ENCODE measurements around the gene COX4I1. TPM values are rescaled to one million over a fixed set of nuclear protein-coding genes. Genes with fewer than 3 reads are reported as not detected.

The COX4I1 gene
- total and polyA plus RNA-seq, 2 of the 8 experiments (the other 6 are each of a cell fraction or from before 2014, with no cell fraction given): 507 to 707 TPM

Small RNA genes within 50 kb of the gene (small RNA-seq; reads per million reads assigned to genes)
- not detected for gene RNU1-103P (ENCODE audit: insufficient read depth)

Other genes starting within 250 kb of the COX4I1 start
- 65.6 and 66.2 TPM in 2 replicates for gene GSE1, start 186.4 kb upstream of the COX4I1 start, total RNA-seq (2021; fragmentation: NEBNext Ultra II Directional; extraction: Animal tissue kit (Norgen Biotek cat#: 25700))
- gene GSE1, start 186.4 kb upstream of the COX4I1 start, polyA plus RNA-seq (2011; rRNA removed): 26.0 and 40.0 TPM in 2 replicates
- 51.4 and 59.1 TPM in 2 replicates for gene GINS2, start 110.7 kb upstream of the COX4I1 start, total RNA-seq (2021; fragmentation: NEBNext Ultra II Directional; extraction: Animal tissue kit (Norgen Biotek cat#: 25700))
- 22.5 and 29.4 TPM in 2 replicates for gene GINS2, start 110.7 kb upstream of the COX4I1 start, polyA plus RNA-seq (2011; rRNA removed)
- 6.1 and 7.3 TPM in 2 replicates for gene C16orf74, start 48.6 kb upstream of the COX4I1 start, total RNA-seq (2021; fragmentation: NEBNext Ultra II Directional; extraction: Animal tissue kit (Norgen Biotek cat#: 25700))
- gene C16orf74, start 48.6 kb upstream of the COX4I1 start, polyA plus RNA-seq (2011; rRNA removed): 9.3 and 13.4 TPM in 2 replicates
- gene EMC8, start 151 bp upstream of the COX4I1 start, total RNA-seq (2021; fragmentation: NEBNext Ultra II Directional; extraction: Animal tissue kit (Norgen Biotek cat#: 25700)): 47.9 and 52.2 TPM in 2 replicates
- 64.0 and 69.7 TPM in 2 replicates for gene EMC8, start 151 bp upstream of the COX4I1 start, polyA plus RNA-seq (2011; rRNA removed)
- 0.96 and 2.0 TPM in 2 replicates for gene IRF8, start 99.5 kb downstream of the COX4I1 start, total RNA-seq (2021; fragmentation: NEBNext Ultra II Directional; extraction: Animal tissue kit (Norgen Biotek cat#: 25700))
- gene IRF8, start 99.5 kb downstream of the COX4I1 start, polyA plus RNA-seq (2011; rRNA removed): 0.35 and 0.72 TPM in 2 replicates